Duodenal mucosa (tissue), 2 donors: Measurements from ENCODE around the gene PPP1R3C.

ENCODE experiments used
- H3K27ac ChIP-seq: one replicate; pipeline ENCODE4 v1.7.0; 2013; ENCODE audit warnings: low read depth, low read length
- H3K27me3 ChIP-seq, 2 donors: one replicate each; pipeline ENCODE4 v1.7.0; 2013; ENCODE audit warnings: low read length in 2 of 2, control low read depth in 1 of 2; ENCODE audit not compliant: insufficient read depth in 2 of 2, control insufficient read depth in 1 of 2
- H3K36me3 ChIP-seq, 2 donors: one replicate each; pipeline ENCODE4 v1.7.0; 2013; ENCODE audit warnings: low read length in 2 of 2, control low read depth in 1 of 2; ENCODE audit not compliant: insufficient read depth in 2 of 2, control insufficient read depth in 1 of 2
- H3K4me1 ChIP-seq, 2 donors: one replicate each; pipeline ENCODE4 v1.7.0; 2013; ENCODE audit warnings: low read length in 2 of 2, control low read depth in 1 of 2; ENCODE audit not compliant: insufficient read depth in 2 of 2, control insufficient read depth in 1 of 2
- H3K4me3 ChIP-seq, 2 donors: one replicate each; pipeline ENCODE4 v1.7.0; 2013; ENCODE audit warnings: low read length in 2 of 2, low read depth in 1 of 2
- H3K9ac ChIP-seq, 2 donors: one replicate each; pipeline ENCODE4 v1.7.0; 2013; ENCODE audit warnings: low read length in 2 of 2, low read depth in 1 of 2
- H3K9me3 ChIP-seq, 2 donors: one replicate each; pipeline ENCODE4 v1.7.0; 2013; ENCODE audit warnings: low read length in 2 of 2, control low read depth in 1 of 2; ENCODE audit not compliant: control insufficient read depth in 1 of 2

Gene PPP1R3C

DNA sequence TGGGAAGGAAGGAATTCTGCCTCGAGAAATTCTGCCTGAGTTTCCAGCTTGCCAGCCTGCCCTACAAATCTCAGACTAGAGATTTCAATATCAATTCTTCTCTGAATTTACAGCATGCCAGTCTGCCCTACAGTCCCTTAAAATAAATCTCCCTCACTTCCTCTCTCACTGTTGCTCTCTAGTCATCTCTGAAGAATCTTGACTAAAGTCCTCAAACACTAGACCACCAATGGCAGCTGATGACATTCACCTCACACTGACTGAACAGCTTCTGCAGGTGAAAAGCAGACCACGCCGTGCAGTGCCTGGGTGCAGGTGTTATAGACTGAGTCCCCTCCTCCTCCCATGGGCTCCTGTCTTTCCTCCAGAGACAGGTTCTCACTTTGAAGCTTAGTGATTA, 30.4 kb downstream of the PPP1R3C start:
- no peak overlapping the region for H3K9ac ChIP-seq
- H3K27me3 ChIP-seq: no peaks in the 10 kb centered on the region
- H3K4me1 ChIP-seq: peaks cover 7 to 10% of the 10 kb centered on the region in 2 donors

DNA sequence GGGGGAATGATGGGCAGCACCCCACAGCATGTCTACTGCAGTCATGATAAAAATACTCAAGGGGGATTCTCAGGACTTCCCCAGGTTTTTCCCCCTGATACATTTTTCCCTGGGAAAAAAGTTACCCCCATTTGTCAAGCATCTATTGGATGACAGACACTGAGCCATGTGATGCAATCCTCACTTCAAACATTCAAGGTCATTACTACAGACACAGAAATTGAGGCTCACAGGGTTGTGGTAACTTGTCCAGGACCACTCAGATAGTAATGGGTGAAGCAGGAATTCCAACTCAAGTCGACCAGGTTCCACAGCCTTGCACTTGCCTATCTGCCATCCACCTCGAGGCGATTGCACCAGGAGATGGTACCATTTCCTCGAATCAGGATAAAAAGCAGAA, 31.7 kb downstream of the PPP1R3C start:
- no peaks in the 10 kb centered on the region for H3K27me3 ChIP-seq
- H3K36me3 ChIP-seq: no peaks in the 10 kb centered on the region
- peaks cover under 1 to 6% of the 10 kb centered on the region in 2 donors for H3K9me3 ChIP-seq
- peaks cover 17 to 22% of the 10 kb centered on the region in 2 donors for H3K4me1 ChIP-seq
- H3K4me3 ChIP-seq: no peak overlapping the region
- no peak overlapping the region for H3K9ac ChIP-seq
- H3K27ac ChIP-seq: no peak overlapping the region

More for the DNA sequence above, 30.4 kb downstream of the PPP1R3C start:
- H3K9me3 ChIP-seq: peaks cover 2 to 6% of the 10 kb centered on the region in 2 donors
- no peak overlapping the region for H3K27ac ChIP-seq
- H3K36me3 ChIP-seq: no peaks in the 10 kb centered on the region
- H3K4me3 ChIP-seq: no peak overlapping the region

DNA sequence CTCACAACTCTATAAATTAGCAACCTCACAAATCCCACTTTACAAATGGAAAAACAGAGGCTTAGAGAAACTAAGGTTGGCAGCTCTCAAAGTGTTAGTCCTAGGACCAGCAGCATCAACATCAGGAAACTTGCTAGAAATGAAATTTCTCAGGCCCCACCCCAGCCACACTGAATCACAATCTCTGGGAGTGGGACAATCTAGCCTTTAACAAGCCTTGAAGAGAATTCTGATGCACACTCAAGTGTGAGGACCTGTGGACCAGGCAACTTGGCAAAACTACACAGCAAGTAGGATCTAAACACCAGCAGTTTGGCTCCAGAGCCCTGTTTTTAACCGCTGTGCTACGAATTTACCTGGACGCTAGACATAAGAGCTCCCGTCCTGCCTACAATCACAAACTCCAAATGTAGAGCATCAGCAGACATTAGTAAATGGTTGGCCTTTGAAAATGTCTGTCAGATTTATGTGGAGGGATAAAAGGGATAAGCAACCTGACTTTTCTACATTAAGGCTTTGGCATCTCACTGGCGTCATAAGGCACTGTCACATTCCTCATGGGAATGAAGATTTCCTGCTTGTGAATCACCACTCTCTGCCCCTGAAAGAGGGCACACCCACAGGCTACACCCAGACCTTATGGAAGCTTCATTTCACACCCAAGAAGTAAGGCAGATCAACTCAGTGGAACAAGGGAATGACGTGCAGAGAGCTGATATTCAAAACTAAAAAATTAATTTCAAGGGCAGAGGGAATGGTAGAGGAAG, 34.5 kb downstream of the PPP1R3C start:
- Histone ChIP-seq H3K36me3 (no peaks in the 10 kb centered on the region), H3K4me1 (peaks cover 17 to 25% of the 10 kb centered on the region in 2 donors)

DNA sequence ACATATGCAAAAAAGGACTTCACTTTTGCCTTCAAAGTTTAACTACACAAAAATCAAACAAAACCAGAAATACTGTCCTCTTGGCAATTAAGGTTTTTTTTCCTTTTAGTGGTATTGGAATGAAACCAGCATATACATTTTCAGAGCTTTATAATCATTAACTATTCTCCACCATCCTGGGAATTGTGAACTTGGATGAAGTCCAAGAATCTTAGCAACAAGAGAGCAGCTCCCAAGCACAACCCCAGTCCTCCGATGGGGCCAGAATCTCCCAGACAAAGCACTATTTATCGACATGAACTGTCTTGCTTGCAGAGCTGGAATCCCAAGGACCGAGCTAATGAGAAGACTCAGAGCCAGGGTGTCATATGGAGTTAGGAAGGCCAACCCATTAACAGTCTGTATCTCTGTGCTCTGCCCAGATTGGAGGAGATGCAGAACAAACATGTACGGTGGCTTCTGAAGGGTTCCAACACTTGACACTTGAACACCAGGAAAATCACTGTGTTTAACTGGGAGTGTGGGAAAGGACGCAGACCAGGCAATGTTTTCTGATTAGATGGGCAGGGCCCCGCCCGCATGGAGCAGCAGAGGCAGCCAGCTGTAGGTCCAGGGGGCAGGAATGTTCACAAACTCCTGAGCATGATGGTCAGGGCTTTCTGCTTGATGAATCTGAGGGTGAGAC, 35.5 kb downstream of the PPP1R3C start:
- Histone ChIP-seq H3K9me3 (no peaks in the 10 kb centered on the region), H3K36me3 (no peaks in the 10 kb centered on the region), H3K27me3 (peaks cover 0 to 5% of the 10 kb centered on the region in 2 donors), H3K9ac (no peak overlapping the region), H3K27ac (no peak overlapping the region), H3K4me1 (peaks cover 21 to 33% of the 10 kb centered on the region in 2 donors), H3K4me3 (no peak overlapping the region)

More for the DNA sequence above, 34.5 kb downstream of the PPP1R3C start:
- Histone ChIP-seq H3K4me3 (no peak overlapping the region), H3K9me3 (no peaks in the 10 kb centered on the region), H3K9ac (no peak overlapping the region), H3K27me3 (peaks cover 0 to 5% of the 10 kb centered on the region in 2 donors), H3K27ac (no peak overlapping the region)

DNA sequence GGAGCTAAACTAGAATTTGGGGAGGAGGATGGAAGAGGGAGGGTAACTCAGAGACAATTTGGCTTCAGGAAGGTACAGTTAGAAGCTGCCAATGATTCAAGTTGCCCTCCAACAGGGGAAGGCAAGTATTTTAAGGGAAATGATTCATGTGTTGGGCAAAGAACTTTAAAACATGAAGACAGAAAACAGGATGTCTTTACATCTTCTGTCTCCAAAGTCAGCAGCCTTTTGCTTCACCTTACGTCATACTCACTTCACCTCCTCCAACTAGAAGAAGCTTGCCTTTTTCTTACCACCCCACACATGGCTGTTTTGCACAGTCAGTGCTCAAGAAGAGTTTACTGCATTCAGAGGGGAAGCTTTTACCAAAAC, 36.1 kb downstream of the PPP1R3C start:
- Histone ChIP-seq H3K4me1 (peaks cover 26 to 38% of the 10 kb centered on the region in 2 donors), H3K4me3 (no peak overlapping the region), H3K9me3 (no peaks in the 10 kb centered on the region), H3K27ac (no peak overlapping the region), H3K36me3 (no peaks in the 10 kb centered on the region), H3K27me3 (peaks cover 0 to 5% of the 10 kb centered on the region in 2 donors), H3K9ac (no peak overlapping the region)

DNA sequence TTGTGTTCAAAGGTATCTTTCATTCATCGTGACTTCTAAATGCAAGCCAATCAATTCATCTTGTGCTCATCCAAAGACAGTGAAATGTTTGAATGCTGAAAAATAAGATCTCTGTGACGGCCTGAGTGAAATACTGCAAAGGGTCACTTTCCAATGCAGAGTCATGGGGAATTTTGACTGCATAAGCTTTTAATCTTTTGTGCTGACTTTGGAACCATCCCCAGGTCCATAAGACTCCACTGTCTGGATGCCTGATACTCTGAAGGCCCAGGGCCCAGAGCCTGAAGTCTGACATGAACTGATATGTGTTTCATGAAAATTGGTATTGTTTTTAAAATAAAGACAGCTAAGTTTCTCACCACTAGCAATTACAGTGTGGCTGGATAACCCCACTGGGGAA, 39.0 kb downstream of the PPP1R3C start:
- no peak overlapping the region for H3K27ac ChIP-seq
- H3K4me3 ChIP-seq: no peak overlapping the region
- H3K36me3 ChIP-seq: no peaks in the 10 kb centered on the region
- H3K9me3 ChIP-seq: no peaks in the 10 kb centered on the region
- peaks cover 54 to 66% of the 10 kb centered on the region in 2 donors for H3K4me1 ChIP-seq
- no peak overlapping the region for H3K9ac ChIP-seq
- peaks cover 0 to 5% of the 10 kb centered on the region in 2 donors for H3K27me3 ChIP-seq

DNA sequence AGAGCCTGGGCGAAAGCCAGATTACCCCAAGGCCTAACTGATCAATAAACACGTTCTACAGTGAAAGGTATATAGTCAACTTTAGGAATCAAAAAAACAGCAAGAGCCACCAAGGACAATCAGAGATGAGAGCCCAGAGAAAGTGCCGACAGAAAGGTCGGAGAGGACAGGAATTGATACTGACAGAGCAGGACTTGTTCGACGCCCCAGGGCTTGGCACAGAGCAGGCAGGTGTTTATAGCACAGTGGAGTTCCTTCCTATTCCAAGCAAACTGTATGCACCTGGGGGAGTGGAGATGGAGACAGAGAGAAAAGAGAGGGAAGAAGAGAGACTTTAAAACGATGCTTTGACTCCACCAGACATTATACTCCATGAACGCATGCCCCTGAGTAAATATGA, 39.5 kb downstream of the PPP1R3C start:
- Histone ChIP-seq H3K9ac (no peak overlapping the region), H3K4me3 (no peak overlapping the region), H3K36me3 (no peaks in the 10 kb centered on the region), H3K27me3 (peaks cover 0 to 5% of the 10 kb centered on the region in 2 donors), H3K4me1 (peaks cover 54 to 66% of the 10 kb centered on the region in 2 donors), H3K27ac (no peak overlapping the region), H3K9me3 (no peaks in the 10 kb centered on the region)

DNA sequence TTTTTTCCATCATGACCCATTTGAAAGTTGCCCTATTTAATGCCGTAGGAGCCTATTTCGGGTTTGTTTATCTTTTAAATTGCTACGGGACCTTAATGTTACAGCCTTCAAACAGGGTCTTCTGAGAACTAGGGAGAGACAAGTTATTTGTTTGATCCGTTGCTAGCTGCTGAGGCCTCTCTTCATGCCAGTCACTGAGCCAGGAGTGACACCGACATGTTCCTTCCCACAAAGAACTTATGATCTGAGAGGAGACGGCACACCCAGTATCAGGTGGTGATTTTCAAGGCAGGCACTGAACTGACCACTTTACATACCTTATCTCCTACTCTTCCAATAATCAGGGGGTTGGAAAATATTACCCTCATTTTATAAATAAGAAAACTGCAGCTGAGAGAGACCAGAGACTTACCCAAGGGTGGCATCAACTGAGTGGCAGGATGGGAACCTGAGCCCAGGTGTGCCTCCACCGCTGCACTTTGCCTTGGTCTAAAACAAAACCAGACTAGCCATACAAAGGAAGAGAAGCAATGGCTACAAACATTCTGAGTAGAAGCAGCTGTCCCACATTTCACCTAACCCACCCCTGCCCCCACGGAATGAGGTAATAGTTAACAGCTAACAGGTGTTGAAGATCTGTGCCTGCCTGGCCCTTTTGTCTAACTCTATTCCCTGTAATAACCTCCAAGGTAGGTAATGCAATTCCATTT, 40.5 kb downstream of the PPP1R3C start:
- H3K4me3 ChIP-seq: no peak overlapping the region
- peak overlapping the region in 1 of 2 donors; percentile 10 for H3K9ac ChIP-seq
- H3K9me3 ChIP-seq: no peaks in the 10 kb centered on the region
- no peaks in the 10 kb centered on the region for H3K36me3 ChIP-seq
- peaks cover 0 to 5% of the 10 kb centered on the region in 2 donors for H3K27me3 ChIP-seq
- H3K27ac ChIP-seq: peak overlapping the region; percentile 24
- peaks cover 46 to 56% of the 10 kb centered on the region in 2 donors for H3K4me1 ChIP-seq

DNA sequence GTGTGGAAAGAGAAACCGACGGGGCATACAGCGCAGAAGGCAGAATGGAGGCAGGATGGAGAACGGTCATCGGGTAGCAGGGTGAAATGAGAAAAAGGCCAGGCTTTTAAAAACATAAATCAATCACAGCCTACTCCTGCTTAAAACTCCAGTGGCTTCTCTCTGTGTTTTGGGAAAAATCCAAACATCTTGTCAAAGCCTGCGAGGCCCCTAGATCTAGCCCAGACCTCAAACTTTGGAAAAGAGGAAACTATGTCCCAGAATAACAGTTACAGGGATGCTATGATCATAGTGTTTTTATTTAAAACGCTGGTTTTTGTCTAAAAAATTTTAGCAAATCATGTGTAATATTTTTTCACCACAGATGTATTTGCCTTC, 41.1 kb downstream of the PPP1R3C start:
- Histone ChIP-seq H3K9me3 (no peaks in the 10 kb centered on the region), H3K9ac (peak overlapping the region in 1 of 2 donors; percentile 10), H3K36me3 (no peaks in the 10 kb centered on the region), H3K4me3 (peak overlapping the region; percentile 29 to 30), H3K4me1 (peaks cover 40 to 50% of the 10 kb centered on the region in 2 donors), H3K27me3 (peaks cover 0 to 5% of the 10 kb centered on the region in 2 donors), H3K27ac (peak overlapping the region; percentile 24)
